ENCODE data around the gene FEZ2.
"Not testable (repeated sequence)": the region's sequence is repeated elsewhere in the genome, so short reads cannot be mapped to it uniquely, and the experiment has no call there.

The FEZ2 gene

GRCh38 chr2:36607947-36608346 lies 10.0 kb upstream of the FEZ2 start:
- TF ChIP-seq, protein P1, sequence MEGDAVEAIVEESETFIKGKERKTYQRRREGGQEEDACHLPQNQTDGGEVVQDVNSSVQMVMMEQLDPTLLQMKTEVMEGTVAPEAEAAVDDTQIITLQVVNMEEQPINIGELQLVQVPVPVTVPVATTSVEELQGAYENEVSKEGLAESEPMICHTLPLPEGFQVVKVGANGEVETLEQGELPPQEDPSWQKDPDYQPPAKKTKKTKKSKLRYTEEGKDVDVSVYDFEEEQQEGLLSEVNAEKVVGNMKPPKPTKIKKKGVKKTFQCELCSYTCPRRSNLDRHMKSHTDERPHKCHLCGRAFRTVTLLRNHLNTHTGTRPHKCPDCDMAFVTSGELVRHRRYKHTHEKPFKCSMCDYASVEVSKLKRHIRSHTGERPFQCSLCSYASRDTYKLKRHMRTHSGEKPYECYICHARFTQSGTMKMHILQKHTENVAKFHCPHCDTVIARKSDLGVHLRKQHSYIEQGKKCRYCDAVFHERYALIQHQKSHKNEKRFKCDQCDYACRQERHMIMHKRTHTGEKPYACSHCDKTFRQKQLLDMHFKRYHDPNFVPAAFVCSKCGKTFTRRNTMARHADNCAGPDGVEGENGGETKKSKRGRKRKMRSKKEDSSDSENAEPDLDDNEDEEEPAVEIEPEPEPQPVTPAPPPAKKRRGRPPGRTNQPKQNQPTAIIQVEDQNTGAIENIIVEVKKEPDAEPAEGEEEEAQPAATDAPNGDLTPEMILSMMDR (conservative IDR thresholded peaks at IDR 0.05; ENCODE audit: low read depth, low read length), result no peak

DNA sequence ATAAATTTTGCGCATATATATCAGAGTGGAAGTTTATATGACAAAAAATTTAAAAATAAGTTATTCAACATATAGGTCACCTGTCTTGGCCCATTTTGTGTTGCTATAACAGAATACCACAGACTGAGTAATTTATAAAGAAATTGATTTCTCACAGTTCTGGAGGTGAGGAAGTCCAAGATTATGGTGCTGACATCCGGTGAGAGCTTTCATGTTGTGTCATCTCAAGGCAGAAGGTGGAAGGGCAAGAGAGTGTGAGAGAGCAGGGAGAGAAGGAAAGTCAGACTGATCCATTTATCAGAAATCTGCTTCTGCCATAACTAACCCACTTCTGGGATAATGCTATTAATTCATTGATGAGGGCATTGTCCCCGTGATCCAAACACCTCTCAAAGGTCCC lies 9.0 kb upstream of the FEZ2 start:
- no peak overlapping the region for H3K4me3 ChIP-seq (ENCODE audit: low read length)
- no peak for DNase-seq (ENCODE audit: low read depth)
- TF ChIP-seq, protein P1 (conservative IDR thresholded peaks at IDR 0.05; ENCODE audit: low read depth, low read length), result no peak

More at GRCh38 chr2:36607947-36608346, 10.0 kb upstream of the FEZ2 start:
- DNase-seq (ENCODE audit: low read depth), result no peak
- H3K4me3 ChIP-seq (ENCODE audit: low read length), result no peak overlapping the region

DNA sequence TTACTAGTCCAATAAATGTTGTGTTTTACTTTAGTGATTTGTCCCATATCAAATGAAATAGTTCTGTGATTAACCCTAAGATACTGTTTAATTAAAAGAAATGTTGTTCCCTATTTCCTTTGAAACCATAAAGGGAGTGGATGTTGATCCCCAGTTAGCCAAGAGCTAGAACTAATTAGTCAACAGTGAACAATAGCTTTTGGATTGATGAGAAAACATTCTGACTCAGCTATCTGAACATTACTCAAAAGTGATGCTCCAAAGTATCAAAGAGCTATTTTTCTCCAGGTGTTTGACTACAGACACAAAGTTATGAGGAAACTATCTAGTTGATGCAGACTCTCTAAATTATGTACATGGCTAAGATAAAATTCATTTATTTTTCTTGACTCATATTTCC lies 7.3 kb upstream of the FEZ2 start:
- TF ChIP-seq, protein P1 (conservative IDR thresholded peaks at IDR 0.05; ENCODE audit: low read depth, low read length), result no peak
- no peak for DNase-seq (ENCODE audit: low read depth)
- H3K4me3 ChIP-seq (ENCODE audit: low read length), result no peak overlapping the region

- DNase-seq (ENCODE audit: low read depth); H3K4me3 ChIP-seq (ENCODE audit: low read length): not testable (repeated sequence)
Measured at GRCh38 chr2:36603629-36604028, 5.7 kb upstream of the FEZ2 start.

- peak overlapping the region; percentile 56 for H3K4me3 ChIP-seq (ENCODE audit: low read length)
- DNase-seq (ENCODE audit: low read depth), result no peak
- TF ChIP-seq, protein P1 (conservative IDR thresholded peaks at IDR 0.05; ENCODE audit: low read depth, low read length), result no peak
Measured at GRCh38 chr2:36597003-36597531, 901 bp downstream of the FEZ2 start.

DNA sequence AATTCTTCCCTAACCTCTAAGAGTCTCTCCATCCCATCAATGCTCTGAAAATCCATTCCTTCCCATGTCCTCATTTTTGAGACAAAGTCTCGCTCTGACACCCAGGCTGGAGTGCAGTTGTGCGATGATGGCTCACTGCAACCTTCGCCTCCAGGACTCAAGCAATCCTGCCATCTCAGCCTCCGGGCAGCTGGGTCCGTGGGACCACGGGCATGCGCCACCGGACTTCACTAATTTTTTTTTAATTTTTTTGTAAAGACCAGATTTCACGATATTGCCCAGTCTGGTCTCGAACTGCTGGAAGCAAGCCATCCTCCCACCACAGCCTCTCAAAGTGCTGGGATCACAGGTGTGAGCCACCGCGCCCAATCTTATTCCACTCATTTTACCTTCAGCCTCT lies 1.6 kb downstream of the FEZ2 start:
- DNase-seq (ENCODE audit: low read depth), result no peak
- TF ChIP-seq, protein P1 (conservative IDR thresholded peaks at IDR 0.05; ENCODE audit: low read depth, low read length), result no peak
- H3K4me3 ChIP-seq (ENCODE audit: low read length), result peak overlapping the region; percentile 56

DNA sequence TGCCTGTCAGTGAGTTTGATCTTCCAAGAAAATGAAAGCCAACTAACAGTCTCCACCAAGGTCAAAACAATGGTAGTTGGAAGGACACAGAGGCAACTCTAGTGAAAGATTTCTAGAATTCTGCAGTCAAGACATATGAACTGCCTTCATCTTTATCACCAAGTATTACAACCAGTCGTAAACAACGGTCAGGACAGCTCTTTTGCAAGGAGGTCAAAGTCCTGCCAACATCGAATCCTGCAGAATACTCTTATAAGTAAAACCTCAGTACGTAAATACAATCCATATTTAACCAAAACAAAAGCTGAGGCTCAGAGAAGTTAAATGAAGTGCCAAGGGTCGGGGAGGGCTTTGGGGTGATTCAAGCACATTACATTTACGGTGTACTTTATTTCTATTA lies 3.1 kb downstream of the FEZ2 start:
- no peak overlapping the region for H3K4me3 ChIP-seq (ENCODE audit: low read length)
- TF ChIP-seq, protein P1 (conservative IDR thresholded peaks at IDR 0.05; ENCODE audit: low read depth, low read length), result no peak
- no peak for DNase-seq (ENCODE audit: low read depth)

GRCh38 chr2:36589230-36589630 lies 8.7 kb downstream of the FEZ2 start:
- H3K4me3 ChIP-seq (ENCODE audit: low read length), result no peak overlapping the region
- DNase-seq (ENCODE audit: low read depth), result no peak
- TF ChIP-seq, protein P1 (conservative IDR thresholded peaks at IDR 0.05; ENCODE audit: low read depth, low read length), result no peak
